HG03135 (cell line): Measurements from ENCODE around the gene INTS13.
A peak's percentile ranks its signal among the peaks of the same experiment; 100 is the strongest.
"Not testable (repeated sequence)": the region's sequence is repeated elsewhere in the genome, so short reads cannot be mapped to it uniquely, and the experiment has no call there.

ENCODE experiments used
- ATAC-seq: cut with Tn5 transposase; IDR thresholded peaks from one replicate; pipeline ENCODE4 v1.9.1; 2021; ENCODE audit warnings: mild to moderate bottlenecking, moderate library complexity; ENCODE audit not compliant: unreplicated experiment

The INTS13 gene

DNA sequence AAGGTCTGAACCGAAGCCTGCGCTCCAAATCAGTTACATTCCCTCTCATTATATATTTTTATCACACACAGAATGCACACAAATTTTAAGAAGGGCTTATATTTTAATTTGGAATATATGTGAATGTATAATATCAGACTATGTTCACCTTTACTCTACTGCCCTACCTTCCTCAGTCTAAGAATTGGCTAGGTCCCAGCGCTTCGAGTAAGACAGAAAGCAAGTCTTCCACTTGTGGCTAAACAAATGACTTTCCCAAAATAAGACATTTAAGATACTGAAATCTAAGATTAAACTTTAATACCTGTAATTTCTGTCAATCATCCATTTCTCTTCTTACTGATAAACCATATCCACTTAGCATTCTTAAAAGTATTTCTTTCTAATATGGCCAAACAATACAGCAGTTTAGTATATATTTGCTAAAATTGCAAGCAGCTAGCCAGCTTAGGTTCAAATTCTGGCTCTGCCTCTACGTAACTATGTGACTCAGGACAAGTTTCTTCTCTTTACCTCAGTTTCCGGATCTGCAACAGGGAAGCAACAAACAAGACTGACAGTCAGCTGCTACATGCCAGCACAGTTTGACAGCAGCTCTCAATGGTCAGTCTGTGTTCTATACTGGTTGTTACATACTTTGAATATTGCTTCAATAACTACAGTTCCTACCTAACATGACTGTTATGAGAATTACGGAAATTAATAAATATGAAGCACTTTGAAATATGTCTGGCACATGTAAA is 2.0 kb downstream of the INTS13 start:
- ATAC-seq, result no peak

DNA sequence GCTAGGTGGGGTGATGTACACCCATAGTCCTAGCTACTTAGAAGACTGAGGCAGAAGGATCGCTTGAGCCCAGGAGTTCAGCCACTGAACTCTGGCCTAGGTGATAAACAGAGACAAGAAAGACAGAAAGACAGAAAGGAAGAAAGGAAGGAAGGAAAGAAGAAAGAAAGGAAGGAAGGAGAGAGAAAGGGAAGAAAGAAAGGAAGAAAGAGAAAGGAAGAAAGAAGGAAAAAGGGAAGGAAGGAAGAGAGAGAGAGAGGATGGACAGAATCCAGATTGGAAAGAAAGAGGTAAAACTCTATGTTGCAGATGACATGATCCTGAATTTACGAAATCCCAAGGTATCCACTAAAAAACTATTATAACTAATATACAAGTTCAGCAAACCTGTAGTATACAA is 8.2 kb downstream of the INTS13 start:
- no peak for ATAC-seq

DNA sequence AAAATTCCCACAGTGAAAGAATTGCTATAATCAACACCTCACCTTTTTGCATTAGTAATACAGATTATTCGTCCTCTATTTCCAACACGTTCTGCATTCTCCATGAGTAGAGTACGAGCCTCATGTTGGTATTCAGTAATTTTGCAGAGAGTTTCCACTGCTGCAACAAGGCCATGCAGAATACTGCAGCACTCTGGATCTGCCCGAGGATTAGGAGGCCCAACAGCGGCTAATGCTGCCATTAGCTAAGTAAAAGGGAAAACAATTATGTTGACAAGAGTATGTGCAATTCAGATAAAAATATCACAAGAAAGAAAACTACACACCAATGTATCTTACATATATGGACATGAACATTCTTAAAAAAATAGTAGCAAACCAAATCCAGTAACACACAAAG is 9.1 kb downstream of the INTS13 start:
- no peak for ATAC-seq

DNA sequence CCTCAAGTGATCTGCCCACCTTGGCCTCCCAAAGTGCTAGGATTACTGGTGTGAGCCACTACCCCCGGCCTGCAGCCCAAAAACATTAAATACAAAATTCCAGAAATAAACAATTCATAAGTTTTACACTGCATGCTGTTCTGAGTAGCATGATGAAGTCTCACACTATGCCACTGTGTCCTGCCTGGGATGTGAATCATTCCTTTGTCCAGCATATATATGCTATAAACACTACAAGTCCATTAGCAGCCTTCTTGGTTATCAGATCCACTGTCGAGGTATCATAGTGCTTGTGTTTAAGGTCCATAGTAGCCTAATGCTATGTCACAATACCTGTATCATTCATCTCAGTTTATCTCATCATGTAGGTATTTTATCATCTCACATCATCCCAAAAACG is 15.9 kb downstream of the INTS13 start:
- no peak for ATAC-seq

DNA sequence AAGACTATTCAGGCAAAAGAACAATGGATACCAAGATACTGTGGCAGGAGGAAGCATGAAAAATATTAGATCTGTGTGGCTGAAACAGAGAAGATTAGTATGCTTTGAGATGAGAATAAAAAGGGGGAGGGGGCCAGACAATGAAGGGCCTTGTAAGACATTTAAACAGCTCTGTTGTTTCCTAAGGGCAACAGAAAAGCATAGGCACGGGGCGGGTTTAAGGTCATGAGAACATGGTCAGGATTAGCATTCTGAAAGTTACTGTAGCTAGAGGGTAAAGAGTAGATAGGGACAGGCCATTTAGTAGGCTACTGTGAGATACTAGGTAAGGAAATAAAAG is 18.6 kb downstream of the INTS13 start:
- ATAC-seq, result no peak

DNA sequence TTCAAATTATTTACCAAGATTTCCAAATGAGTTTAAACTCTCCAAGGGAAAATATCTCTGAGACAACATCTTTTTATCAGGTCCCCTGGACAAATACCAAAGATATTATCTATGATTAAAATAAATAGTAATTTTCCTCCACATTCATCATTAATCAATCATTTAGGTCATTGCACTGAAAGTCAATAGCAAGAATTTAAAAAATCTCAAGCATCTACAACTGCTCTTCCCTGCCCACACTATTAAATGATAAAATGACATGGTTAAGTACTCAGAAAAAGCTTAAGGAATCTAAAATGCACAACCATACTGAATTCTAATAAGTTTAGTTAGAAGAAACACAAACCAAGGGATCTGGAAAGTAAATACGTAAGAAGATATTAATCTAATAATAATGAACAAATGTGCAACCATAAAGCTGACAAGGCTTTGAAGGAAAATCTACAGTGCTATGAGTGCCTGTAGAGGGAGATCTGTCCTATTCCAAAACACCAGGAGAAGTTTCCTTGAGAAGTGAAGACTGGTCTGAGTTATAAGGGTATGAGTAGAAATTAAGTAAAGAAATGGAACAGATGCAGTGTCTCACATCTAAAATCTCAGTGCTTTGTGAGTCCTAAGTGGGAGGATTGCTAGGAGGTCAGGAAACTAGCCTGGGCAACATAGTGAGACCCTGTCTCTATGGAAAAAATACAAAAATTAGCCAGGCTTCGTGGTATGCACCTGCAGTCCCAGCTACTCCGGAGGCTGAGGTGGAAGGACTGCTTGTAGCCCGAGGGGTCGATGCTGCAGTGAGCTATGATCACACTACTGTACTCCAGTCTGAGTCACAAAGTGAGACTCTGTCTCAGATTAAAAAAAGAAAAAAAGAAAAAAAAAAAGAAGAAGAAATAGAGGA is 19.2 kb downstream of the INTS13 start:
- ATAC-seq, result no peak

DNA sequence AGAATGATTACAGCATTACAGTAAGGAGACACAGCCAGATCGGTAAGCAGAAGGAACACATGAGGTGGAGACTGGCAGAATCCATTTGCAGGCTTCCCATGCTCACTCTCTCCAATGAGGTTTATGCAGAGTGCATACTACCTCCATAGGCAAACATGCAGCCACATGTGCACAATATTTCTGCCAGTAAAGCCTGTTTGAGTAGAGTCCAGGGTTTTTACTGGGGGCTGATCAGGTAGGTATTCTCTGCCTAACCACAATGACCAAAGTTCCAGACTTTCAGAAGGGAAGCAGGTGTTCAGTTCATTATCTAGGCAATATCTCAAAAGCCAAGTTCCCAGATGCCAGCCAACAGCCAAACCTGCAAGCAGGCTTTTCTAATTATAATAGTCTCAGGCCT is 31.1 kb downstream of the INTS13 start:
- no peak for ATAC-seq

DNA sequence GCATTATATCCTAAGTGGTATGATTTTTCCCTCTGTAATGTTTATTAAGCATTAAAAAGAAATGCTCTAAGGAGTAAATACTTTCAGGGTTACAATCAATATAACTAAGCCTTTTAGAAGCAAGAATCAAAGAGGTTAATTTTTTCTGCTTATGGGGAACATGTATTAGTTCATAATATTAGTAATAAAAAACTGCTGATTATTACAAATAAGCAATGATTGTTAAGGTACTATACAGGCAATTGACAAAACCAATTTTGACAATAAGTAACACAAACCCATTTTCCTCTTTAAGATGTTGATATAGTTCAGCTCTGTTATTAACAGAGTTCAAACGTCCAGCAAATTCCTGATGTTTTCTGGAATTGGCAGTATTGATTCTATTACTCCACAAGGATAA is 31.8 kb downstream of the INTS13 start:
- ATAC-seq, result no peak

DNA sequence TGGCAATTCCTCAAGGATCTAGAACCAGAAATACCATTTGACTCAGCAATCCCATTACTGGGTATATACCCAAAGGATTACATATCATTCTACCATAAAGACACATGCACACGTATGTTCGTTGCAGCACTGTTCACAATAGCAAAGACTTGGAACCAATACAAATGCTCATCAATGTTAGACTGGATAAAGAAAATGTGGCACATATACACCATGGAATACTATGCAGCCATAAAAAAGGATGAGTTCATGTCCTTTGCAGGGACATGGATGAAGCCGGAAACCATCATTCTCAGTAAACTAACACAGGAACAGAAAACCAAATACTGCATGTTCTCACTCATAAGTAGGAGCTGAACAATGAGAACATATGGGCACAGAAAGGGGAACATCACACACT is 34.4 kb downstream of the INTS13 start:
- ATAC-seq, result not testable (repeated sequence)

DNA sequence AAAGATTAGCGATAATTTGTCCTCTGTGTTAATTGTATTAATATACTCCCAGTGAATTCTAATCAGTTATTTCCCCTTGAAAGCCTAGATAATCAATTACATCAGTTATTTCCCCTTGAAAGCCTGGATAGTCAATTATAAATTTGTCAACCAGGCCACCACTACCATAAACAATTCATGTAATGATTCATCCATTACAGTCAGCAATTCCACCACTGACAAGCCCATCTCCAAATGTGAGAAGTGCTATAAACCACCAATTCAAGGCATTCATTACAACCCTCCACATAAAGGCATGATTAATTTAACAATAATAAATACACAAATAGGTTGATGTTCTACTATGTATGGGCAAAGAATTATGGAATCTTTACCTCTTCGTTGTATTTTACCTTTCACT is 40.9 kb downstream of the INTS13 start:
- no peak for ATAC-seq

DNA sequence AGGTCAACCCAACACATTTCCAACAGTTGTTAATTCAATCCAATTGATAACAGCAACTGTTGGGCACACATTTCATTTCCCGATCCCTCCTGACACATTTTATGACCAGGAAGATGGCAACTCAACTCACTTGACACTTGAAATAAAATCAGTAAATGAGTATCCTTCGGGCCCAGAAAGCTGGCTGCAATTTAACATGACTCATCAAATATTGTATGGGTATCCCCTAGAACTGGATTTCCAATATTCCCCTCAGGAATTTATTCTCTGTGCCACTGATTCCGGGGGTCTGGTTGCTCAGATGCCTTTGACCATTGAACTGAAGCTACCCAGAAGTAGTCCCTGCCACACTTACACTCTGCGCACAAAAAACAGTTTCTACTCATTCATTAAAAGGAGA is 42.1 kb downstream of the INTS13 start:
- ATAC-seq, result no peak

DNA sequence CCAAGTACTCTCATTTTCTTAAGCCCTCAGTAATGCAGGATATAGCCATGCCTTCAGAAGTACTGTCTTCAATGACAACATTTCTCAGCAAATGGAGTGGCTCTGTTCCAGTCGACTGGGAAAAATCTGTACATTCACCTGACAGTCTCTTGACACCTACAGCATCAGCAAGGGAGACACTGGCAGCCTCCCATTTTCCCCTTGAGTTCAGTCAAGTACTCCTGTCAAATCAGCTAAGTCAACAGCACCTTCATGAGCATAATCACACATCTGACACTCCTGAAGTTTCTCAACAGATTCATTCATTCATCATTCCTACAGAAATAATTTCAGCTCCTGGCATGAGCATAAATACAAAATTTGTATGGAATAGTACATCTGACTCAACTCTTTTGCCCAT is 46.1 kb downstream of the INTS13 start:
- no peak for ATAC-seq

DNA sequence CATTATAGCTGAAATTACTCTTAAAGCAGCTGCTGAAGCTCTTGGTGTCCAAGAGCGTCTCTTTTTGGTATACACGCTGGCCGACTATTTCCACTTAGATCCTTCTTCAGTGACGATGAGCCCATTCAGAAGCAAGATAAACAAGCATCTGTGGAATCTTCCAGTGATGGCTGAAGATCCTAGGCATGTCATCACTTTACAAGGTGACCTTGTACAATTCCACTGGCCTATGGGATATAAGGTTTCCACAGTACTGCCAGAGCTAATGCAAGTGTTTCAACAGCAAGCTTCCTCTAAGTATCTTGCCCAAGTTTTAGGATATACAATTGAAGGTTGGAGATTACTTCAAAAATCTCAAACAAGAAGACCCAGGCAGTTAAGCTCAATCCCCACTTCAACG is 47.0 kb downstream of the INTS13 start:
- no peak for ATAC-seq

DNA sequence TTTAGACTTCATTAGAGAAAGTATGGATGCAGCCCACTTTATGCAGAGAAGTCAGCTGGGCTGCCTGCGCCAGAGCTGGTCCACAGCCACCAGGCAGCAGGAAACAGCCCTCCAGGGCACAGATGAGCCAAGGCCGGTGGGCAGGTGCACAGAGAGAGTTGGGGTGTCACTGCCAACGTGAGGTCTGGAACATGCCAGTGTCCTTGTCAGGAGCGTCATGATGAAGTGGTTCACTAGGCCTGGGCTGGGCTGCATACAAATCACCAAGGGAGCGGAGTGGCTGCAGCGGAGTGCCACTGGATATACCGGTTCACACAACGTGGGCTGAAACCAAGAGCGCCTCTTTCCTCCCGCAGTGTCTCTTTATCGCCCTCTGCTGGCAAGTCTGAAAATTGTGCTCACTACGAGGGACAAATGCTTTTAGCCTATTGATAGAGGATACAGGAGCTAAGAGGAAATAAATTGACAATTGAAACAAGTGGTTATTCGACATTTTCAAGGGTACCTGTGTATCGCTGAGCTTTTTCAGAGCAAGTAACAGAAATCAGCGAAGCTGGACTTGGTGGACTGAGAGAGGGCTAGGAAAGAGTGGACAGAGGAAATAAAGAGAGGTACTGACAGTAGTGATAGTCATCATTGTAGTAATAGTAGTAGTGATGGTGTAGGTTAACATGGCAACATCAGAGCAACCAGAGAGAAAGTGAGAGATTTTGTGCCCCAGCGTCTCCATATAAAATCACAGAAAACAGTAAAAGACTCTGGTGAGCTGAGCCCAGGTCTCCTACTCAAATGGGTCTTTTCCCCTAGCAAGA is 52.8 kb downstream of the INTS13 start:
- ATAC-seq, result peak; percentile 90

DNA sequence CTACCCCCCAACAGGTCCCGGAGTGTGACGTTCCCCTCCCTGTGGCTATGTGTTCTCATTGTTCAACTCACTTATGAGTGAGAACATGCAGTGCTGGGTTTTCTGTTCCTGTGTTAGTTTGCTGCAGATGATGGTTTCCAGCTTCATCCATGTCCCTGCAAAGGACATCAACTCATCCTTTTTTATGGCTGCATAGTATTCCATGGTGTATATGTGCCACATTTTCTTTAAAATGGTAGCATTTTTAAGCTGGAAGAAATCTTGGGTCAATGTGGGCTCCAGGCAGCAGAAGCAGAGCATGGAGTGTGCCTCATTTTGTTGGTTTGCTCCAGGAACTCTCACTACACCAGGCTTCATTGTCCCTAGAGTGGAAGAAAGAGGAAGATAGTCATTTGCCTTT is 57.2 kb downstream of the INTS13 start:
- no peak for ATAC-seq

DNA sequence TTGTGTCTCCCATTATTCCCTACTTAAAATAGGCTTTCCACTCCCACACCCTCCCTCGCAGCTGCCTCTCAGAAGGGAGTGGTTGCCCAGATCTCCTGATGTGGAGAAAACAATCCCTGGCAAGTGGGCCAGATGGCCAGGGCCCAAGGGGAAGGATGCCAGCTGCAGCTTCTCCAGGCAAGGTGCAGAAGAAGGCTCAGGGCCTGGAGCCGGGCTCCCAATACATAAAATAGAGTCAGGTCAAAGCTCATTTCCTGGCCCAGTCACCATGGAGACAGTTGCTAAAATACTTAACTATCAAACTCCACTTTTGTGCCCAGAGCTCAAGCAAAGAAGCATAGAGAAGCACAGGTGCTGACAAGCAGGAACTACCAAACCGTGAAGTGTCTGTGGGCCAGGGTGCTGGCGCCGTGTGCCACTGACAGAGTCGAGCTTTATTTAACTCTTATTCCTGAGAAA is 59.1 kb downstream of the INTS13 start:
- peak; percentile 60 for ATAC-seq

DNA sequence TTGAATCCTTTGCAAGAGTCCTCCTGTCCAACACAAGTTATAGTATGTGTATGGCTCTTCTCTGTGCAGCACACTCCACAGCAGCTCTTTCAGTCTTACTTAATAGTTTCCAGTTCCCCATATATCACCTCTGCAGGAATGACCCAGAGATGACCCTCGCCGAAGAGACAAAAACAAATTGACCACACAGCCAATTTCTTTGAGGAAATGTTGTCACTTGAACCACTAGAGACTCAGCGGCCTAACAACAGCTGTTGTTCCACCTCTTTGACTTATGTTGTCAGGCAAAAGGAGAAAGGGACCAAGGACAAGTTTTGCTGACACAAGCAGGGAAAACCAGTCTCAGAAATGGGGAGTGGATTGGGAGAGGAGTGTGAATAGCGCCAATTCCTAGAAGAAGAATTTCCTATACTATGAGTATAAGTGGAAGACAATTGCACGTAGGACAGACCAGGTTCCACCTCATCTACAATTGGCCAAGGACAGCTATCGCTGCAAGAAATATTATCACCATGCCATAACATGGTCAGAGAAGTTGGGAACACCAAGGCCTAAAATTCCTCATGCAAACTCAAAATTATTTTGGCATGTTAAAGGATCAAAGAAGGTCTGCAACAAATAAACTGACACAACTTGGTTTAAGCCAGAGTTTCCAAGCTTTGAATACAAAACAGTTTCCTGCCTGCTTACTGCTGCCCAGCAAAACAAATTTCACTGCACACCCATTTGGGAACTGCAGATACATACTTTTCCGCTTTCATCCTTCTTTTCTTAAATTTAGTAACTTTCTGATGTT is 63.1 kb downstream of the INTS13 start:
- ATAC-seq, result no peak

DNA sequence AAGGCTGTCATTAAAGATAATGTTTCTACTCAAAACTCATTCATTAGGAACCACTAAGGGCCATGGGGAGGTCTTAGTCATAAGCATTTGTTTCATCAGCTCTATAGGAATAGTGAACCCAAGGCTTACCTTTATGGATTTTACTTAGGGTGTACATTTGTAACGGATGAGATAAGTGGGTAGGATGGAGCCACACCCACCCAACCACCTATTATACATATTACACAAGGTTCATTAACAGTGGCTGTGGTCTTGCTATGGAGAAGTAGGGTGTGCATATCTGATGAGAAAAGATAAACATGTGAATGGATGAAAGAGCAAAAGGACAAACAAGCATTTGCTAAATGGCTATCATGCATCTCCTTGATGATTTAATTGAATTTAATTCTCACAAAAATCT is 65.2 kb downstream of the INTS13 start:
- no peak for ATAC-seq

DNA sequence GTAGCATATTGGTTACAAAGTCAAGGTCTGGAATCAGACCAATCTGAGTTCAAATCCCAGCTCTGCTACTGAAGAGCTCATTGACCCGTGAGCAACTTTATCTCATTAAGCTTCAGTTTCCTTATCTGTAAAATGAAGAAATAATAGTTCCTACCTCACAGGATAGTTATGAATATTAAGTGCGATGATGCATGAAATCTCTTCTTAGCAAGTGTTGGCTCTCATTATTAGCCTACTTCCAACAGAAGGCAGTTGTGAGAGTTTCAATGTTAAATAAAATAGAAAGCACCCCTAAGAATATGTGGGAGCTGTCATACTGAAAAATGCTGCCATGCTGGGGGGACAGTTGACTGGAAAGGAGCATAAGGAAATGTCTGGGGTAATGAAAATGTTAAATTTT is 65.8 kb downstream of the INTS13 start:
- no peak for ATAC-seq

DNA sequence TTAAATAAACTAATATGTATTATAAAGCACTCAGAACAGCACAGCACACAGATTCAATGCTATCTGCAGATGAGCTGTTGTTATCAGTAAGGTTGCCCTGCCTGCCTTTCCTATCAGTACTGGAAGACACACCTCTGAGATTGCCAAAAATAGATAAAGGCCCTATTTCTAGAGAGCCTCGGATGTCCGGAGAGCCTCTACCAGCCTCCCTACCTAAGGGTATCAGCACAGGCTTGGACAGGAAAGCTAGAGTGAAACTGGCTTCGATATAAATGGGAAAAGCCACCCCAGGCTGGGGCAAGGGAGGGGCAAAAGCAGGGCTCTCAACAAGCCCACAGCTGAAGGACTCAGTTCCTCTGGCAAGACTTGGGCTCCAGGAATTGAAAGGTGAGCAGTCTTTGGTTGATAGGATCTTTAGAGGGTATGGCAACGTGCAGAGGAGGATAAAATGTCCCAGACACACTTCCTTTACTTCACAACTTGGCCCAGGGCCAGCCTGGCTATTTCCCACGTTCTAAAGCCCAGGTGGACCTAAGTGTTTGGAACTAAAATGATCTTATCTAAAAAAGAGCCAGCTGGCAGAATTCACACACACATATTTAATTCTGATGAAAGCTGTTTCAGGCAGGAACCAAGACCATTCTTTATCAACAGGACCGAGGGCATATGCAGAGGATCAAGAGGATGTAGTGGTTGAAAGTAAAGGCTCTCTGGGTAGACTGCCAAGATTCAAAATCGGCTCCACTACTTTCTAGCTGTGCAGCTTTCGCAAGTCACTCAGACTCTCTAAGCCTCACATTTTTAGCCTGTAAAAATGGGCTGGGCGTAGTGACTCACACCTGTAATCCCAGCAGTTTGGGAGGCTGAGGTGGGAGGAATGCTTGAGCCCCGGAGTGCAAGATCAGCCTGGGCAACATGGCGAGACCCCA is 67.0 kb downstream of the INTS13 start:
- no peak for ATAC-seq
